Esophagus (tissue), 2 donors: ENCODE results near the gene KIRREL2. TPM values are rescaled to one million over a fixed set of nuclear protein-coding genes. Genes with fewer than 3 reads are reported as not detected.
A peak's percentile ranks its signal among the peaks of the same experiment; 100 is the strongest.

Source experiments
- H3K27ac ChIP-seq, 2 donors: one replicate each; pipeline ENCODE4 v1.5.1; 2013; ENCODE audit warnings: low read depth in 2 of 2, mild to moderate bottlenecking in 2 of 2, inconsistent platforms in 1 of 2, low read length in 1 of 2, moderate library complexity in 1 of 2
- H3K27me3 ChIP-seq, 2 donors: one replicate each; pipeline ENCODE4 v1.6.1; 2013; ENCODE audit warnings: low read length in 2 of 2, control low read depth in 1 of 2, mild to moderate bottlenecking in 1 of 2; ENCODE audit not compliant: insufficient read depth in 2 of 2, control insufficient read depth in 1 of 2
- H3K36me3 ChIP-seq, 2 donors: one replicate each; pipeline ENCODE4 v1.6.1; 2013; ENCODE audit warnings: low read length in 1 of 2; ENCODE audit not compliant: control insufficient read depth in 2 of 2, insufficient read depth in 2 of 2
- H3K4me1 ChIP-seq, 2 donors: one replicate each; pipeline ENCODE4 v1.6.1; 2013; ENCODE audit warnings: low read length in 1 of 2; ENCODE audit not compliant: control insufficient read depth in 2 of 2, insufficient read depth in 2 of 2
- H3K4me3 ChIP-seq, 2 donors: one replicate each; pipeline ENCODE4 v1.5.1; 2013; ENCODE audit warnings: low read length in 2 of 2, mild to moderate bottlenecking in 2 of 2, low read depth in 1 of 2, moderate library complexity in 1 of 2
- H3K9me3 ChIP-seq, 2 donors: one replicate each; pipeline ENCODE4 v1.6.1; 2013; ENCODE audit warnings: mild to moderate bottlenecking in 2 of 2, low read depth in 1 of 2, low read length in 1 of 2, moderate library complexity in 1 of 2; ENCODE audit not compliant: control insufficient read depth in 2 of 2, insufficient read depth in 1 of 2
- WGBS, 2 donors: extraction: QIAGEN DNeasy Blood & Tissue Kit; methylation state at CpG; one replicate each; pipeline ENCODE4 v1.1.7; 2013; 5-methylcytosine and 5-hydroxymethylcytosine counted together
- polyA plus RNA-seq, 2 donors: library from polyadenylated mRNA; stranded (reverse); fragments of 200-250 nt; gene quantifications; one replicate each; pipeline ENCODE4 v1.2.3, GENCODE V29; 2013
- donor health status: healthy with polysubstance abuse.
- donor health status: Bipolar disorder and iron deficiency.

Gene KIRREL2
- polyA plus RNA-seq, 2 donors: 0.02 TPM; not detected in 1

DNA sequence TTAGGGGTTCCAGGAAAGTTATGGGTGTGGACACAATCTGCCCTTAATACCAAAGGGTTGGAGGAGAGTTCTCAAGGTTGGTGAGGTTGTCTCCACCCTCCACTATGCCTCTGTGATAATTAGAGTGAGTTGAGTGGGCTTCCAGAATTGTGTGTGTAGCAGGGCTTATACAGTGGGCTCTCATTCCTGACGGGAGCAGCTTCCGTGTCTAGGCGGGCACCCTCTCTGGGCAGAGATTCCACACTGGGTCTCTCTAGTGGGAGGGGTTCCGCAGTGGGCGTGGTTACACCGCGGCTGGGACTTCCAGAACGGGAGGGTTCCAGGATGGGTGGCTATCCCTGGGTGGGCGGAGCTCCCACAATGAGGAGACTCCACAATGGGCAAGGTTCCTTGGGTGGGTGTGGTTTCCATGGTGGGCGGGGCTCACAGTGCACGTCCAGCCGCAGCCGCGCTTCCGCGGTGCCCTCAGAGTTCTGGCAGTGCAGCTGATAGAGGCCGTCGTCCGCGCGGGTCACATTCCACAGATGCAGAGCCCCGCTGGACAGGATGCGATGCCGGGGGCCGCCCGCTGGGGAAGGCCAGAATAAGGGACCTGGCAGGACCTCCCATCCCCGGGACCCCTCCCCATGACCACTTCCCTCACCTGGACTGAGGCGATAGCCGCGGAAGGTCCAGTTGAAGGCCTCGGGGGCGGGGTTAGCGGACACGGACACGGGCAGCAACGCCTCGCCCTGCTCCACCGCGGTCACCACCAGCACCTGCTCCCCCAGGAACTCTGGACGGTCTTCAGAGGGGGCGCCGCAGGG, 12.8 kb upstream of the KIRREL2 start:
- WGBS, 2 donors: 11 to 14% methylated on average over 42 of the region's 42 CpGs

DNA sequence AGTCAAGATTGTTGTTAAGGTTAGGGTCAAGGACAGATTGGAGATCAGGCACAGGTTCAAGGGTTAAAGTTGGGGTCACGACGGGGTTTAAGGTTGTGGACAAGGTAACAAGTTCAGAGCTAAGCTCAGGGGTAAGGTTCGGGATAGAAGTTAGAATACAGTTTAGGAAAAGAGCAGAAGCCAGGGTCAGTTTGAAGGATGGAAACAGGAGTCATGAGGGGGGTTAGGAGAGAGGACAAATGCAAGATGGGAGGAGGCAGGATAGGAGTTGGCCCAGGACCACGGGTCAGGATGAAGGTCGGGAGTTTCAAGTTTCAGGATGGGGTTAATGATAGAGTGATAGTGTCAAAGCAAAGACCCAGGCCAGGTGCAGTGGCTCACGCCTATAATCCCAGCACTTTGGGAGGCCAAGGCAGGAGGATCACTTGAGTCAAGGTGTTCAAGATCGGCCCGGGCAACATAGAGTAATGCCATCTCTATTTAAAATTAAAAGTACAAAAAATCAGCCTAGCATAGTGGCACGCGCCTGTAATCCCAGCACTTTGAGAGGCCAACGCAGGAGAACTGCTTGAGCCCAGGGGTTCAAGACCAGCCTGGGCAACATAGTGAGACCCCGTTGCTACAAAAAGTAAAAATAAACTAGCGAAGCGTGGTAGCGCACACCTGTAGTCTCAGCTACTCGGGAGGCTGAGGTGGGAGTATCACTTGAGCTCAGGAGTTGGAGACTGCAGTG, 12.1 kb upstream of the KIRREL2 start:
- Histone ChIP-seq H3K27ac (no peak overlapping the region), H3K4me1 (peaks cover 0 to 8% of the 10 kb centered on the region in 2 donors), H3K4me3 (peak overlapping the region in 1 of 2 donors; percentile 25), H3K9me3 (peaks cover 0 to 10% of the 10 kb centered on the region in 2 donors), H3K36me3 (no peaks in the 10 kb centered on the region), H3K27me3 (peaks cover 0 to 5% of the 10 kb centered on the region in 2 donors)
- WGBS, 2 donors: 55 to 63% methylated on average over 16 of the region's 16 CpGs

More for the DNA sequence above, 12.8 kb upstream of the KIRREL2 start:
- Histone ChIP-seq H3K4me1 (peaks cover 0 to 10% of the 10 kb centered on the region in 2 donors), H3K9me3 (peaks cover 2 to 13% of the 10 kb centered on the region in 2 donors), H3K27me3 (peaks cover 0 to 5% of the 10 kb centered on the region in 2 donors), H3K36me3 (no peaks in the 10 kb centered on the region), H3K27ac (no peak overlapping the region), H3K4me3 (no peak overlapping the region)

DNA sequence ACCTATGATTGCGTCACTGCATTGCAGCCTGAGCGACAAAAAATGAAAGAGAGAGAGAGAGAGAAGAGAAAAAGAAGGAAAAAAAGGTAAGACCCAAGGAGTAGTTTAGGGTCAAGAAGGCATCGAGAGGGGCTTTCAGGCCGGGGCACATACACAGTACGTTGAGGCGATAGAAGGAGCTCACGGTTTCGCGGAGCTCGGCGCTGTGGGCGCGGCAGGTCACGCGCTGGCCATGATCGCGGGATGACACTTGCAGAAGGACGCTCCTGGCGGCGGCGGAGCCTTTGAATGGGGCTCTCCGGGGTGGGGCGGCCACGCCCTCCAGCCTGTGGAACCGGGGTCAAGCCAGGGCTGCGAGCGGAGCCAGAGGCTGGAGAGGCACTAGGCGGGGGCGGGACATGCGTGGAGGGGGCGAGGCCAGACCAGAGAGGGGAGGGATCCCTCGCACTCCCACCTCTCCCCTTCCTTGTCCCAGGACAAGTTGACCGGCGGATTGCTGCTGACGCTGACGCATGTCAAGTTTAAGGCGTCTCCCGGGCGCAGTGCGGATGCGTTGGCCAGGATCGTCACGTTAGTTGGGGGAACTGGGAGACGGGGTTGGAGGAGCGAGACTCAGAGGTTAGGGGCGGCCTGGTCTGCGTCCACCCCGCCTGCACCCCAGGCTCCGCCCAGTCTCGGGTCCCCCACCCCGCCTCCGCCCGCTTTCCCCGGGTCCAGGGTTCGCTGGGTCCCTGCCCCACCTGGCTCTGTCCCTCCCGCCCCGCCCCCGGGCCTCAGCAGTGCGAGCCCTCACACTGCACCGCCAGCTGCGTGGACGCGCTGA, 11.3 kb upstream of the KIRREL2 start:
- Histone ChIP-seq H3K27ac (no peak overlapping the region), H3K27me3 (peaks cover 0 to 7% of the 10 kb centered on the region in 2 donors)

DNA sequence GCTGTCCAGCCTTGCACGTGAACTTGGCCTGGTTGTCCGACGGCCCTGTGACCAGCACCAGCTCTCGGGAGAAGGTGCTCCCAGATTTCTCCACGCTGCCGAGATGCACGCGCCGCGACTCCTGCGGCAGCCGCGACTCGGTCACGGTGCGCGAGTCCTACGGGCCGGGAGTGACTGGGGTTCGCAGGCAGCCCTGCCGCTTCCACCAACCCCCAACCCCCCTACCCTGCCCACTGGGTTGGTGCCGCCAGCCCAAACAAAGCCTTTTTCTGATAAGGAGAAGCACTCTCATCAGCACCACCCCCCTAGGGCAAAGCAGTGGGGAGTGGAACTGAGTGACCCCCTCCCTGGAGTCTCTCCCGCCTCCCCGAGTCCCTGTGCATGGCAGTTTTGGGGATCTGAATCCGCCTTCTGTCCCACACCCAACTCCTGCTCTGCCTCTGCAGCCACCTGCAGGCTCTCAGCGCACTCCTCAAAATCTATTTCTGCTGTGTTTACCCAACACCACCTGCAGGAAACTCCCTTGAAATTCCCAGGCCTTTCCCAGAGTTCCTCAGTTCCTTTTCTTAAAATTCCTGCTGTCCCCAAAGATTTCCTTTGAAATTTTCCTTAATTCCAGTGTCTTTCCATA, 10.6 kb upstream of the KIRREL2 start:
- Histone ChIP-seq H3K9me3 (peaks cover 0 to 10% of the 10 kb centered on the region in 2 donors), H3K36me3 (no peaks in the 10 kb centered on the region), H3K27ac (no peak overlapping the region), H3K27me3 (peaks cover 0 to 8% of the 10 kb centered on the region in 2 donors), H3K4me1 (peaks cover 0 to 8% of the 10 kb centered on the region in 2 donors), H3K4me3 (no peak overlapping the region)
- 1 to 2% methylated on average over 24 to 26 of the region's 26 CpGs for WGBS, 2 donors

More for the DNA sequence above, 11.3 kb upstream of the KIRREL2 start:
- H3K4me3 ChIP-seq: peak overlapping the region in 1 of 2 donors; percentile 25
- peaks cover 0 to 10% of the 10 kb centered on the region in 2 donors for H3K9me3 ChIP-seq
- H3K4me1 ChIP-seq: peaks cover 0 to 8% of the 10 kb centered on the region in 2 donors
- H3K36me3 ChIP-seq: no peaks in the 10 kb centered on the region
- WGBS, 2 donors: 4 to 5% methylated on average over 56 to 63 of the region's 63 CpGs

DNA sequence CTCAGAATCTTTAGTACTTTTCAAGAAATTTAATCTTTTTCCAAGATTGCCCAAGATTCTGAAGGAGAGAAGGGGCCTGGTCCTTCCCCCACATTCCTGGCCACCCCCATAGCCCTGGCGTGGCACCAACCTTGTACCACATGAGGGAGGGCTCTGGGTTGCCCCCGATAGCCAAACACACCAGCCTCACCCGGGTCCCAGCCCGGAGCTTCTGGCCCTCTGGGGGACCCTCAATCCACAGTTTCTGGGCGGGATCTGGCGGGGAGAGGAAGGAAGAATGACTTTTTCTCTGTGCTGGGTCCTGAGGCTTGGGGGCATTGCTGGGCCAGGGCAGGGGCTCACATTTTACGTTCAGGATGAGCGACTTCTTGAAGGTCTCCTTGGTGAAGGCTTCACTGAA, 8.8 kb upstream of the KIRREL2 start:
- H3K9me3 ChIP-seq: peaks cover 0 to 10% of the 10 kb centered on the region in 2 donors
- WGBS, 2 donors: 80 to 81% methylated on average over 8 of the region's 8 CpGs

DNA sequence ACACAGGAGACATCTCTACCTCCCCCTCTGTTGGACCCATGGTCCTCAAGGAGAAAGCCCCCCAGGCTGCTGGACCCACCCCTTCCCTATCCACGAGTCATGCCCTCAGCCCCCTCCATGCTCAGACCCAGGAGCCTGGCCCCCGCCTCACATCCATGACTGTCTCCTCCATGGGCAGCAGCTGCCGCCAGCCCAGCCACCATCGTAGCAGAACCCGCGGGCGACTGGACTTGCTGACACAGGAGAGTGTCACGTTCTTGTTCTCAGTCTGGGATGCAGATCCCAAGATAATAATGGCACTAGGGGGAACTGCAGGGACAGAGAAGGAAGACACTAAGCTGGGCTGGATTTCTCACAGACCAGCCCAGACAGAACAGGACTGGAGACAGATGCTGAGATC, 8.2 kb upstream of the KIRREL2 start:
- H3K27me3 ChIP-seq: peaks cover 0 to 6% of the 10 kb centered on the region in 2 donors
- H3K36me3 ChIP-seq: no peaks in the 10 kb centered on the region
- no peak overlapping the region for H3K27ac ChIP-seq
- peaks cover 0 to 8% of the 10 kb centered on the region in 2 donors for H3K4me1 ChIP-seq
- 77 to 81% methylated on average over 8 of the region's 8 CpGs for WGBS, 2 donors
- H3K4me3 ChIP-seq: no peak overlapping the region
- peaks cover 0 to 10% of the 10 kb centered on the region in 2 donors for H3K9me3 ChIP-seq

More for the DNA sequence above, 8.8 kb upstream of the KIRREL2 start:
- H3K36me3 ChIP-seq: no peaks in the 10 kb centered on the region
- H3K27me3 ChIP-seq: peaks cover 0 to 8% of the 10 kb centered on the region in 2 donors
- no peak overlapping the region for H3K4me3 ChIP-seq
- H3K27ac ChIP-seq: no peak overlapping the region
- H3K4me1 ChIP-seq: peaks cover 0 to 8% of the 10 kb centered on the region in 2 donors

DNA sequence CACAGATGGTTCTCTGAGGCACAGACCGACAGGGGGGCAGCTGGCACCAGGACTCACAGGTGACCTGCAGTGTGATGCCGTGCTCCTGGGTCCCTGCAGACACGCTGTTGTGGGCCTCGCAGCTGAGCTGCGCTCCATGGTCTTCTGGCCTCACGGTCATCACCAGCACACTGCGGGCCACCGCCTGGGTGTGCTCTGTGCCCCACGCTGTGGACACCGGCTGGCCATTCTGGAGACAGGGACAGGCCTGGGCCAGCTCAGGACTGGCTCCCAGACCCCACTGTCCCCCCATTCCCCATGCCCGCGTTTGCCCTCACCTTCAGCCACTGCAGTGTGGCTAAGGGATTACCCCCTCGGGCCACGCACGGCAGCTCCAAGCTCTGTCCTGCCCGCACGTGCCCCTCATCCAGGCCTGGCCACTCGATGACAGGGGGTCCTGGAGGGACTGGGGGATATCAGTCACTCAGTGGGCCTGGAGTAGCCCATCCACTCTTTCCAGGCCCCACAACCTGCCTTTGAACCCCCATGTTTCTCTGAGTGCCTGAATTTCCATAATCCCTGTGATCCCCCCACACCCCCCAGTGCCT, 7.7 kb upstream of the KIRREL2 start:
- H3K9me3 ChIP-seq: peaks cover 0 to 5% of the 10 kb centered on the region in 2 donors
- peaks cover 0 to 6% of the 10 kb centered on the region in 2 donors for H3K4me1 ChIP-seq
- WGBS, 2 donors: 89 to 91% methylated on average over 17 to 18 of the region's 18 CpGs
- H3K4me3 ChIP-seq: no peak overlapping the region
- peaks cover 0 to 6% of the 10 kb centered on the region in 2 donors for H3K27me3 ChIP-seq
- no peaks in the 10 kb centered on the region for H3K36me3 ChIP-seq
- no peak overlapping the region for H3K27ac ChIP-seq

DNA sequence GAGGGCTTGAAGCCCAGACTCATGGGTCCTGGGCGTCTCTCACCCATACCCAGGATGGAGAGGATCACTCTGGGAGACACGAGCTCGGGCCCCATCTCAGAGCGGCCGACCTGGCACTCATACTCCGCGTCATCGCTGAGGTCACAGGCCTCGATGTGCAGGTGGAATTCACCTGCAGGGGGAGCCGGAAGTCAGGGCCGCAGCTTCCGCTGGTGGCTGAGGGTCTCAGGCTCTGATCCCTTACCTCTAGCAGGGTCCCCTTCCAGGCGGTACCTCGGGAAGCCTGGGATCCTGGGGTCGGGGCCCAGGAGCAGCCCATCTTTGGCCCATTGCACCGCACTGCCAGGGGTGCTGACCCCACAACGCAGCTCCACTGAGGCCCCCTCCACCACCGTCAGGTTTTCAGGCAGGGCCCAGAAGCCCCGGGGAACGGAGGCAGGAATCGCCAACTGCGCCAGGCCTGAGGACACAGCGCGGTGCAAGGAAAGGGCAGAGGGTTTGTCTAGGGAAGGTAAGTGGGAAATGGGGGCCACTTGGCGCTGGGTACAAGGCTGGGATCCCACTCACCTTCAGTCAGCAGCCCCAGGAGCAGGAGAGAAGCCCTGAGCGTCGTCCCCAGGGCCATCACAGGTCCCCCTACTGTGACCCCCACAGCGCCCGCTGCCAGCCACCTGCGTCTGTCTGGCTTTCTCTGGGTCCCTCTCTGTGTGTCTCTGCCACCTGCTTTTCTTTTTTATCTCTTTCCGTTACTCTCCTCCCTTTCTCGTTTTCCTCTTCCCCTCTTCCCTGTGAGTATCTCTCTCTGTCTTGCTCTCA, 5.3 kb upstream of the KIRREL2 start:
- WGBS, 2 donors: 45 to 51% methylated on average over 29 to 32 of the region's 32 CpGs
- Histone ChIP-seq H3K27me3 (peaks cover 0 to 6% of the 10 kb centered on the region in 2 donors), H3K4me3 (no peak overlapping the region)

More for the DNA sequence above, 5.3 kb upstream of the KIRREL2 start:
- no peak overlapping the region for H3K27ac ChIP-seq
- peaks cover 0 to 2% of the 10 kb centered on the region in 2 donors for H3K9me3 ChIP-seq
- H3K36me3 ChIP-seq: no peaks in the 10 kb centered on the region
- H3K4me1 ChIP-seq: peaks cover 0 to 5% of the 10 kb centered on the region in 2 donors
